UCSD-AML1 (cell line): ENCODE measurements around the gene ULK2.
"Not testable (repeated sequence)": the region's sequence is repeated elsewhere in the genome, so short reads cannot be mapped to it uniquely, and the experiment has no call there.

Source experiments
- DNase-seq: peaks from one replicate; lab custom pipeline; 2025; ENCODE audit not compliant: unreplicated experiment; lab: John Stamatoyannopoulos, UW

Gene ULK2

DNA sequence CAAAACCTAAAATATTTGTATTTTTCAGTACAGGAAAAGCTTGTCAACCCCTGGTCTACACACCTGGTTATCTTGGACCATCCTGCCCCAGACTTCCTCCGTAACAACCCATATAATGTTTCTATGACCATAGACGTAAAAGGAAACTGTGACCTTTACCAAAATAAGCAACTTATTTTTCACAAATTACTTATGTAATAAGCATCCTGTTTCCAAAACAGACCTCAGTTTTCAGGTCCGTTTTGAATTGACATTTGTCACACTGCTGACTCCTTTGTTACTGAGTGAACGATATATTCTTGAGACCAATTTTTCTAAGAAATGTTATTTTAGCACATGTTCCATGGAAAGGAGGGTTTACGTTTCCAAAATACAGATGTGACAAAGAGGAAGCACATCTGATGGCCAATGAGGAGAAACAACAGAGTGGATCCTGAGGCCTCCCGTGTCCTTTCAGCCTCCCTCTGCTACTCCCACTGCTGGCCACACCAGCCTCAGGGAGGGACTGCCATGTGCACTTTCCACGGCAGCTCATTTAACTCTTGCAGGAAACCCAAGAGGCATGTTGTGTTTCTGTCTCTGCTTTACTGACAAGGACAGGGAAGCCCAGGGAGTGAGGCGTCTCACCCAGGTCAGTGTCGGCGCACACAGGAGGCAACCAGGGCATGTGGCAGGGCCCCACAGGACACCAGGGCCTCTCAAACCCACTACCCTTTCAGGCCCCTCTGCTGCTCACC, 99.5 kb downstream of the ULK2 start:
- no peak for DNase-seq

GRCh38 chr17:19766421-19767270, 101.1 kb downstream of the ULK2 start:
- DNase-seq, result peak; percentile 71

DNA sequence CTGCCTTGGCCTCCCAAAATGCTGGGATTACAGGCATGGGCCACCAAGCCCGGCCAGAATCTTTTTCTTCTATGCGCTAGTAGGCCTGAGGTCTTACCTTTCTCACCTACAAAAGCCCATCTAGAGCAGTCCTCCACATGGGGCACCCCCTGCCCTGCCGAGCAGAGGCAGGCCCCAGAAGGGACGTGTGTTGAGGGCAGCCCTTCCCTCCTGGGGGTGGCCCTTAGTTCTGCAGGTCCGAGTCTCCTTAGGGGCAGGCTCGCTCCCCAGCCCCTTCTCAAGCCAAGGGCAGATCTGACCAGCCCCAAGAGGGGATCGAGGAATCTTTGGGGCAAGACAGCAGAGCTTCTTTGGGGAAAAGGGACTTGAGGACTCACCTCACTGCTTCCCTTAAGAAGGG, 101.7 kb downstream of the ULK2 start:
- DNase-seq, result no peak

GRCh38 chr17:19763991-19764390, 103.7 kb downstream of the ULK2 start:
- DNase-seq, result not testable (repeated sequence)

DNA sequence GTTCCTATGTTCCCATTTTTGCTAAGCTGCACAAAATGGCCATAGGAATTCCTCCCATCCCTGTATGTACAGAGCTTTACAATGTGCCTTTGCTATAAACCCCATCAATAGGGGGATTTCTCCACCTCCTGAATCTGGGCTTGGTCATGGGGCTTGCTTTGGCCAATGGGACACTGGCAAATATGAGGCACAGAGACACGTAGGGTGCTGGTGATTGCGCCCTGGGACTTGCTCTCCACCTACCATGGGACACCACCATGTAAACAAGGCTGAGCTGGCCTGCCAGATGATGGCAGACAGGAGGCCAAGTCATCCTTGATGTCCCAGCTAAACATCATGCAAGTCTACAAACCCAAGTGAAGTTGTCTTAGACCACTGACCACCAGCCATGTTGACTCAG, 104.3 kb downstream of the ULK2 start:
- DNase-seq, result no peak

- peak; percentile 47 for DNase-seq
These were observed 105.2 kb downstream of the ULK2 start for GRCh38 chr17:19762515-19762961.

GRCh38 chr17:19760746-19761145, 107.0 kb downstream of the ULK2 start:
- DNase-seq, result no peak

- no peak for DNase-seq
These were observed 107.9 kb downstream of the ULK2 start for GRCh38 chr17:19759568-19760549.

GRCh38 chr17:19757536-19758180, 110.1 kb downstream of the ULK2 start:
- no peak for DNase-seq

- DNase-seq, result no peak
These were observed 111.2 kb downstream of the ULK2 start for GRCh38 chr17:19756546-19756945.

- DNase-seq, result no peak
These were observed 111.8 kb downstream of the ULK2 start for GRCh38 chr17:19755821-19756510.

DNA sequence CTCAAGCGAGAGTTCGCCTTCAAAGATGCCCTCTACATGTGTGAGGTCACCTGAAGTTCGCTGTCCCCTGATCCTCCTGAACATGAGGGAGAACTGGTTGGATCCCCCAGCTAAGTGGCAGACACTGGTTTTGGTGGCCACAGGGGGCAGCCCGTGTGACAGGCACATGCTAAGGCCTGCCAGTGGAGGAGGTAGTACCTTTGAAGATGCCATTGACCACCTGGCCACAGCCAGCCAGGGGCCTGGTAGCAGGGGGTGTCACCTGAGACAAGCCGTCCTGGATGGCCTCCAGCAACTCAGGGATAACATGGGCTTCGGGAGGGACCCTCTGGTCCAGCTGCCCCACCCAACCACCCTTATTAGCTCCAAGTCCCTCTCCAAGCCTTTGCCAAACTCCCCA, 112.3 kb downstream of the ULK2 start:
- DNase-seq, result no peak

DNA sequence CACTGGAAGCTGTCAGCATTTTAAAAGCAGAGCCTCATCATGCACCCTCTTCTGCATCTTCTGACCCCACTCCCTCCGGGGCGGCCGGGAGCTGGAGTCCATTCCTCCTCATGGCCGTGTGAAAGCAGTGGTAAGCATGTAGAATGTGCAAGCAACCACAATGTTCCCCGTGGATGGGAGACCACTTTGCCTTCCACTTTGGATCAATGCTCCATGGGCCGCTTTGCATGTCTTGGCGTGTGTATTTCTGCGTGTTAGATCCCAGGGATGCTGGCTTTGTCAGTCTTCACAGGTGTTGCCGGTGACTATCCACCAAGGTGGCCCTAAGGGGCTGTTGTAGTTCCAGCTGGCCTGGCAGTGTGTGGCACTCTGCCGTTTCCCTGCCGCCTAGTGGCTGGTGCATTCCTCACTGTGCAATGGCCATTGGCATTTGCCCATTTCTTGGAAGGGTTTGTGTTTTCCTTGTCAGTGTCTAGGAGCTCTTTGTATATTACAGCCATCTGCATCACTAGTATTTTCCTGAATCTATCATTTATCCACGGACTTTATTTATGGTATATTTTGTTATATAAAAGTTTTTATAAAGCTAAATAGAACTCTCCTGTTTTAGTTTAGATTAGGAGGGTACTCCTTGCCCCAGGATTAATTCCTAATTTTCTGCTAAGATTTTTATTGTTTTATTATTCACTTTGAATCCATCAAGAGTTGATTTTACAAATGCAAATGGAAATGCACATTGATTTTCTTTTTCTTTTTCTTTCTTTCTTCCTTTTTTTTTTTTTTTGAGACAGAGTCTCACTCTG, 113.9 kb downstream of the ULK2 start:
- no peak for DNase-seq

GRCh38 chr17:19753051-19753509, 114.7 kb downstream of the ULK2 start:
- peak; percentile 52 for DNase-seq

DNA sequence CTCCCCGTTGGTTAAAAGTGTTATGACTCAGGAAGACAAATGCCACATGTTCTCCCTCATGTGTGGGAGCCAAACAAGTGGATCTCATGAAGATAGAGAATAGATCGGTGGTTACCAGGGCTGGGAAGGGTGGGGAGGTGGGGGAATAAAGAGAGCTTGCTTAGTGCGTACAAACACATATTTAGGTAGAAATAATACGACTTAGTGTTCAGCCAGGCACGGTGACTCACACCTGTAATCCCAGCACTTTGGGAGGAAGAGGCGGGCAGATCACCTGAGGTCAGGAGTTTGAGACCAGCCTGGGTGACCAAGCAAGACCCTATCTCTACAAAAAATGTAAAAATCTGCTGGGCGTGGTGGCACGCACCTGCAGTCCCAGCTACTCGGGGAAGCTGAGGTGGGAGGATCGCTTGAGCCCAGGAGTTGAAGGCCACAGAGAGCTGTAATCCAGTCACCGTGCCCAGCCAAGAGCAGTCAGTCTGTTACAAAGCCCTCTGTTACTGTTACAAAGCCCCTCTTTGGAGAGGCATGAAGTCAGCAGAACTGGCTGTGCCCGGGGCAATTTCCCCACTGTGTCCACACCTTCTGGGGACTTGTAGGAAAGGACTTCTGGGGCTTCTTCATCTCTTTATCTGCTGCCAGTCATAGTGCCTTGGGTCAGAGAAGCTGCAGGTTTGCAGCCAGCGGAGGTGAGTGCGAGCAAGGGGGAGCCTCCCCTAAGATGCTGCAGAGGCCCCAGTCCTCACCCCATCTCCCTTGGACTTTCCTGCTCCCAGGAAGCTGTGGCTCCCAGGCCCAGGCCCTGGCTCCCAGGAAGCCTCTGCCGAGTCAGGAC, 115.3 kb downstream of the ULK2 start:
- no peak for DNase-seq

- no peak for DNase-seq
These were observed 116.9 kb downstream of the ULK2 start for GRCh38 chr17:19750835-19751234.

DNA sequence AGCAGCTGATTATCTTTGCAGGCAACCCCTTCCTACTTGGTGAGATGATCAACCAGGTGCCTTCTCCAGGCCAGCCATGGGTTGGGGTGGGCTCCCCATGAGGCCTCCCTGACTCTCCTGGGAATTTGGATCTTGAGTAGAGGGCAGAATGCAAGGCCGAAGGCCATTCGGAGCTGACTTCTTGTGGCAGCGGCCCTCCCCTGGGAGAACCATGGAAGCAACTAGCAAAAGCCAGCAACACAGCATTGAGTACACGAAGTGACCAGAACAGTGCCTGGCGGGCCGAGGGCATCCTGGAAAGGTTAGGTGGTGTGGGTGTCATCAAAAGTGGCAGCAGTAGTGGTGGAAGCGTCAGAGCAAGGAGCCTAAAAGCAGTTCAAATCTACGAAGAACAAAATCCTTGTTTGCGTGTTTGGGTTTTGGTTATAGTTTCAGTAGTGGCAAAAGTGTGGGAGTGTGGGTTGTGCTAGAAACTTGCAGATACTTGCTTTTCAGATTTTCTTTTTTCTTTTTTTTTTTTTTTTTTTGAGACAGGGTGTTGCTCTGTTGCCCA, 117.6 kb downstream of the ULK2 start:
- DNase-seq, result no peak

DNA sequence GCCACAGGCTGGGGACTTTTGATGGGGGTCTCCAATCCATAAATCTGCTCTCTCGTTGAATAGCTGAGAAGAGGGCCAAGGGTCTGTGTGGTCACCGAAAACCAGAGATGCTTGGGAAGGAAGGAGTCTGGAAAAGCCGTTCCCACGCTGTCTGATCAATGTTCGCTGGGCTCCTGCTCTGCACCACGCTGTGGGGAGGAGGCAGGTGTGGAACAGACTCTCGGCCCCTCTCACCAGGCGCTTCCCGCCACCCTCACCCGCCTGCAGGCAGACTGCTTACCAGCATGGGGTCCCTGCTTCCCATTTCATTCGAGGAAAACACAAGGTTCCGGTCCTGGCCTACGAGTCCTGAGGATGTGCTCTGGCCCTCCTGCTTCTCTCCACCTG, 118.9 kb downstream of the ULK2 start:
- no peak for DNase-seq
